ENCODE data around the gene DNLZ. TPM values are rescaled to one million over a fixed set of nuclear protein-coding genes. Genes with fewer than 3 reads are reported as not detected.

Gene DNLZ
- polyA plus RNA-seq, 1 donor from 2014 or later = 23.6 TPM

DNA sequence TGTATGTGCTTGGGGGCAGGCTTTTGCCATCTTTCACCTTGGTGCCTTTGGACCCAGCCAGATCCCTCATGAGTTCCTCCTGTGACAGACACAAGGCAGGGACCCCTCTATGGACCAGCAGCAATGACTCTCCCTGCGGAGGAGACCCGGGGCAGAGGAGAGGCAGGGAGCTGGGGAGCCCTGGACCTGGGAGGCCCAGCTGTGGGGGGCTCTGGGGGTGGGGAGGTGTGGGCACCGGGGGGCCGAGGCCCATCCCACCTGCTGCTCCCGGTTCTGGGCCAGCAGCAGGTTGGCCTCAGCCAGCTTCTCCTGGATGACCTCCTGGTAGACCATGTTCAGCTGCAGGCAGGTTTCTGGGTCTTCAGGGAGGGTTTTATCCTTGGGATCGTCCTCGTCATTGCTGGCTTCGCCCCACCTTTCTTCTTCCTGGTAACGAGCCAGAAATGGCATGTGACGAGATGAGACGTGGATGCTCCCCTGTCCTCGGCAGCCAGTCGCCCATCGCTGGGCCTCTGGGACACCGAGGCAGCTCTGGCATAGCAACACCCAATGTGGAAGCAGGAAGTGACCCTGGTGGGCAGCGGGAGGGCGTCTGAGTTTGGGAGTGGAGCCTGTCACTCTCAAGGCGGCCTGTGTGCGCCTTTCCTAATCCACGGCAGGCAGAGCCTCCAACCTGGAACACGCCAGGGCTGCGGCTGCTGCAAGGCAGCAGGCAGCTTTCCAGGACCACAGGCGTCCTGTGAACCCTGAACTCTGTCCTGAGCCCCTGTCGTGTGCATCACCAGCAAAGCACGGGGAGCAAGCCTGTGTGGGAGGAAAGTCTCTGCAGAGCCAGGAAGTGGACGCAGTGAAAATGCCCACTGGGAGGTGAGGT, 32.0 kb upstream of the DNLZ start:
- Histone ChIP-seq H3K36me3 (ENCODE audit: insufficient read depth, low read length) (peaks cover 3% of the 10 kb centered on the region), H3K27me3 (ENCODE audit: insufficient read depth, low read depth, low read length) (no peaks in the 10 kb centered on the region), H3K9me3 (ENCODE audit: low read length) (no peaks in the 10 kb centered on the region), H3K9me2 (ENCODE audit: insufficient read depth, low read length) (no peaks in the 10 kb centered on the region), H3K4me3 (ENCODE audit: low read length) (no peak overlapping the region), H2AFZ (ENCODE audit: low read depth, low read length) (no peak overlapping the region), H3F3A (ENCODE audit: insufficient read depth, low read length, poor library complexity, severe bottlenecking) (no peaks in the 10 kb centered on the region), H3K9ac (ENCODE audit: low read length) (no peak overlapping the region), H3K4me2 (ENCODE audit: low read length) (no peak overlapping the region), H3K79me2 (replicated peaks; ENCODE audit: insufficient read depth, low read length) (peaks cover 21% of the 10 kb centered on the region), H3K27ac (ENCODE audit: low read length) (no peak overlapping the region), H4K20me1 (ENCODE audit: insufficient read depth) (no peaks in the 10 kb centered on the region)
- TF ChIP-seq MXI1 (conservative IDR thresholded peaks at IDR 0.05; ENCODE audit: poor library complexity, severe bottlenecking) = no peak
- no peak for TF ChIP-seq EZH2 (IDR thresholded peaks at IDR 0.05; ENCODE audit: borderline replicate concordance, insufficient read depth, low read length, poor library complexity, severe bottlenecking)
- no peak for TF ChIP-seq POLR2AphosphoS5 (IDR thresholded peaks at IDR 0.05)
- no peak for TF ChIP-seq SMC3 (conservative IDR thresholded peaks at IDR 0.05; ENCODE audit: poor library complexity)
- TF ChIP-seq, protein P1, sequence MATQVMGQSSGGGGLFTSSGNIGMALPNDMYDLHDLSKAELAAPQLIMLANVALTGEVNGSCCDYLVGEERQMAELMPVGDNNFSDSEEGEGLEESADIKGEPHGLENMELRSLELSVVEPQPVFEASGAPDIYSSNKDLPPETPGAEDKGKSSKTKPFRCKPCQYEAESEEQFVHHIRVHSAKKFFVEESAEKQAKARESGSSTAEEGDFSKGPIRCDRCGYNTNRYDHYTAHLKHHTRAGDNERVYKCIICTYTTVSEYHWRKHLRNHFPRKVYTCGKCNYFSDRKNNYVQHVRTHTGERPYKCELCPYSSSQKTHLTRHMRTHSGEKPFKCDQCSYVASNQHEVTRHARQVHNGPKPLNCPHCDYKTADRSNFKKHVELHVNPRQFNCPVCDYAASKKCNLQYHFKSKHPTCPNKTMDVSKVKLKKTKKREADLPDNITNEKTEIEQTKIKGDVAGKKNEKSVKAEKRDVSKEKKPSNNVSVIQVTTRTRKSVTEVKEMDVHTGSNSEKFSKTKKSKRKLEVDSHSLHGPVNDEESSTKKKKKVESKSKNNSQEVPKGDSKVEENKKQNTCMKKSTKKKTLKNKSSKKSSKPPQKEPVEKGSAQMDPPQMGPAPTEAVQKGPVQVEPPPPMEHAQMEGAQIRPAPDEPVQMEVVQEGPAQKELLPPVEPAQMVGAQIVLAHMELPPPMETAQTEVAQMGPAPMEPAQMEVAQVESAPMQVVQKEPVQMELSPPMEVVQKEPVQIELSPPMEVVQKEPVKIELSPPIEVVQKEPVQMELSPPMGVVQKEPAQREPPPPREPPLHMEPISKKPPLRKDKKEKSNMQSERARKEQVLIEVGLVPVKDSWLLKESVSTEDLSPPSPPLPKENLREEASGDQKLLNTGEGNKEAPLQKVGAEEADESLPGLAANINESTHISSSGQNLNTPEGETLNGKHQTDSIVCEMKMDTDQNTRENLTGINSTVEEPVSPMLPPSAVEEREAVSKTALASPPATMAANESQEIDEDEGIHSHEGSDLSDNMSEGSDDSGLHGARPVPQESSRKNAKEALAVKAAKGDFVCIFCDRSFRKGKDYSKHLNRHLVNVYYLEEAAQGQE (IDR thresholded peaks at IDR 0.05; ENCODE audit: borderline replicate concordance) = no peak
- no peak for TF ChIP-seq TAF1 (IDR thresholded peaks at IDR 0.05; ENCODE audit: low read depth)
- TF ChIP-seq, protein P2, sequence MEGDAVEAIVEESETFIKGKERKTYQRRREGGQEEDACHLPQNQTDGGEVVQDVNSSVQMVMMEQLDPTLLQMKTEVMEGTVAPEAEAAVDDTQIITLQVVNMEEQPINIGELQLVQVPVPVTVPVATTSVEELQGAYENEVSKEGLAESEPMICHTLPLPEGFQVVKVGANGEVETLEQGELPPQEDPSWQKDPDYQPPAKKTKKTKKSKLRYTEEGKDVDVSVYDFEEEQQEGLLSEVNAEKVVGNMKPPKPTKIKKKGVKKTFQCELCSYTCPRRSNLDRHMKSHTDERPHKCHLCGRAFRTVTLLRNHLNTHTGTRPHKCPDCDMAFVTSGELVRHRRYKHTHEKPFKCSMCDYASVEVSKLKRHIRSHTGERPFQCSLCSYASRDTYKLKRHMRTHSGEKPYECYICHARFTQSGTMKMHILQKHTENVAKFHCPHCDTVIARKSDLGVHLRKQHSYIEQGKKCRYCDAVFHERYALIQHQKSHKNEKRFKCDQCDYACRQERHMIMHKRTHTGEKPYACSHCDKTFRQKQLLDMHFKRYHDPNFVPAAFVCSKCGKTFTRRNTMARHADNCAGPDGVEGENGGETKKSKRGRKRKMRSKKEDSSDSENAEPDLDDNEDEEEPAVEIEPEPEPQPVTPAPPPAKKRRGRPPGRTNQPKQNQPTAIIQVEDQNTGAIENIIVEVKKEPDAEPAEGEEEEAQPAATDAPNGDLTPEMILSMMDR (IDR thresholded peaks at IDR 0.05; ENCODE audit: poor library complexity, severe bottlenecking) = no peak
- no peak for TF ChIP-seq EP300 (conservative IDR thresholded peaks at IDR 0.05; ENCODE audit: poor library complexity, severe bottlenecking)
- TF ChIP-seq RAD21 (conservative IDR thresholded peaks at IDR 0.05) = no peak

DNA sequence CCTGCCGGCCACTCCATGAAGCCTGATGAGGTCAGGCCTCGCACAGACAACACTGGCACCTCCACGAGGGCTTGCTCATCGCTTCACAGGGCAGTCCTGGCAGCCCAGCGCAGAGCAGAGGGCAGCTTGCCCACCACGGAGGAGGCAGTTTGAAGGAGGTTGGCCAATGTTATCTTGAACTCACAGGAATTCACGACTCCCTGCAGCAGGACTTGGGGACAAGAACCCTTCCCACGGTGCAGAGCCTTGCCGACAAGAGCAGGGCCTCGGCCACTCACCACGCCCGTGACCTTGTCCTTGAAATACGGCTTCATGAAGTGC, 31.4 kb upstream of the DNLZ start:
- Histone ChIP-seq H3K36me3 (ENCODE audit: insufficient read depth, low read length) (peaks cover 3% of the 10 kb centered on the region), H2AFZ (ENCODE audit: low read depth, low read length) (no peak overlapping the region), H3K79me2 (replicated peaks; ENCODE audit: insufficient read depth, low read length) (peaks cover 21% of the 10 kb centered on the region)

More for the DNA sequence above, 31.4 kb upstream of the DNLZ start:
- Histone ChIP-seq H3K4me2 (ENCODE audit: low read length) (no peak overlapping the region), H3K27ac (ENCODE audit: low read length) (no peak overlapping the region), H3K9me3 (ENCODE audit: low read length) (no peaks in the 10 kb centered on the region), H3F3A (ENCODE audit: insufficient read depth, low read length, poor library complexity, severe bottlenecking) (no peaks in the 10 kb centered on the region), H3K9ac (ENCODE audit: low read length) (no peak overlapping the region), H3K4me3 (ENCODE audit: low read length) (no peak overlapping the region), H4K20me1 (ENCODE audit: insufficient read depth) (no peaks in the 10 kb centered on the region), H3K9me2 (ENCODE audit: insufficient read depth, low read length) (no peaks in the 10 kb centered on the region), H3K27me3 (ENCODE audit: insufficient read depth, low read depth, low read length) (no peaks in the 10 kb centered on the region)
- TF ChIP-seq, protein P1 (IDR thresholded peaks at IDR 0.05; ENCODE audit: borderline replicate concordance) = no peak
- TF ChIP-seq RAD21 (conservative IDR thresholded peaks at IDR 0.05) (no peak), POLR2AphosphoS5 (IDR thresholded peaks at IDR 0.05) (no peak), MXI1 (conservative IDR thresholded peaks at IDR 0.05; ENCODE audit: poor library complexity, severe bottlenecking) (no peak), SMC3 (conservative IDR thresholded peaks at IDR 0.05; ENCODE audit: poor library complexity) (no peak), TAF1 (IDR thresholded peaks at IDR 0.05; ENCODE audit: low read depth) (no peak), EP300 (conservative IDR thresholded peaks at IDR 0.05; ENCODE audit: poor library complexity, severe bottlenecking) (no peak), EZH2 (IDR thresholded peaks at IDR 0.05; ENCODE audit: borderline replicate concordance, insufficient read depth, low read length, poor library complexity, severe bottlenecking) (no peak)

All from neural cell (in vitro differentiated cells).